BE2C (cell line): ENCODE results near the gene EPB41.

Source experiments
- DNase-seq: peaks from one replicate; pipeline ENCODE4 v3.0.0-alpha.2; 2020
- H3K27me3 ChIP-seq: fragments of 250-450 bp; sonication (Bioruptor Pico); 2 replicates; pipeline ENCODE4 v1.5.1; 2020; ENCODE audit warnings: mild to moderate bottlenecking
- H3K36me3 ChIP-seq: fragments of 250-450 bp; sonication (Bioruptor Pico); 2 replicates; pipeline ENCODE4 v1.5.1; 2020; ENCODE audit warnings: mild to moderate bottlenecking
- H3K4me1 ChIP-seq: fragments of 250-450 bp; sonication (Bioruptor Pico); 2 replicates; pipeline ENCODE4 v1.5.1; 2020
- H3K4me3 ChIP-seq: 2 replicates; pipeline ENCODE4 v1.5.1; 2011; ENCODE audit warnings: low read depth, low read length
- H3K9me3 ChIP-seq: fragments of 250-450 bp; sonication (Bioruptor Pico); 2 replicates; pipeline ENCODE4 v1.5.1; 2020
- CTCF ChIP-seq: IDR thresholded peaks from 2 replicates; pipeline ENCODE4 v1.5.1; 2012; ENCODE audit warnings: mild to moderate bottlenecking, low read depth, low read length

EPB41 gene

DNA sequence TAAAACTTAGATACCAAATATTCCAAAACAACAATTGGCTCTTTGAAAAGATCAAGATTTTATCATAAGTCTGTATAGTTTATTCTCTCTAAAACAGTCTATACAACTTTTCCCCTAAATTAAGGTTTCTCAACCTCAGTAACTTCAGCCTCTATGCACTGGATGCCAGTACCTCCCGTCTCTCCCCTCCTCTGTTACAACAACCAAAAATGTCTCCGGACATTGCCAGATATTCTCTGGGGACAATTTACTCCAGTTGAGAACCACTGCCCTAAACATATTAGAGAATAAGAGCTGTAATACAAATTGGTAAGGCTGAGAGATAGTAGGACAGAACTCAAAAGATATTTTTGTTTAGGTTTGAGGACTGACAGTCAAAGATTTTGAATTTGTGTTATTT lies 137.7 kb downstream of the EPB41 start:
- no peak for TF ChIP-seq CTCF
- no peak for DNase-seq
- Histone ChIP-seq H3K27me3 (no peaks in the 10 kb centered on the region), H3K4me1 (no peaks in the 10 kb centered on the region), H3K9me3 (no peaks in the 10 kb centered on the region), H3K36me3 (no peaks in the 10 kb centered on the region), H3K4me3 (no peak overlapping the region)

GRCh38 chr1:29052941-29053340 lies 138.6 kb downstream of the EPB41 start:
- Histone ChIP-seq H3K36me3 (no peaks in the 10 kb centered on the region), H3K27me3 (no peaks in the 10 kb centered on the region), H3K4me1 (no peaks in the 10 kb centered on the region), H3K9me3 (no peaks in the 10 kb centered on the region), H3K4me3 (no peak overlapping the region)
- no peak for TF ChIP-seq CTCF
- no peak for DNase-seq

- Histone ChIP-seq H3K4me1 (no peaks in the 10 kb centered on the region), H3K4me3 (no peak overlapping the region), H3K9me3 (no peaks in the 10 kb centered on the region), H3K27me3 (no peaks in the 10 kb centered on the region), H3K36me3 (no peaks in the 10 kb centered on the region)
- no peak for TF ChIP-seq CTCF
- DNase-seq, result no peak
Observed at GRCh38 chr1:29055160-29055559, 140.8 kb downstream of the EPB41 start.

GRCh38 chr1:29056256-29056655 lies 141.9 kb downstream of the EPB41 start:
- H3K4me3 ChIP-seq, result no peak overlapping the region
- H3K36me3 ChIP-seq, result no peaks in the 10 kb centered on the region
- no peaks in the 10 kb centered on the region for H3K9me3 ChIP-seq
- DNase-seq, result no peak
- H3K4me1 ChIP-seq, result no peaks in the 10 kb centered on the region
- H3K27me3 ChIP-seq, result no peaks in the 10 kb centered on the region
- no peak for TF ChIP-seq CTCF

- Histone ChIP-seq H3K4me3 (no peak overlapping the region), H3K9me3 (no peaks in the 10 kb centered on the region), H3K36me3 (no peaks in the 10 kb centered on the region), H3K27me3 (no peaks in the 10 kb centered on the region), H3K4me1 (no peaks in the 10 kb centered on the region)
- DNase-seq, result no peak
- no peak for TF ChIP-seq CTCF
Observed at GRCh38 chr1:29057700-29058099, 143.3 kb downstream of the EPB41 start.

GRCh38 chr1:29062157-29062942 lies 148.0 kb downstream of the EPB41 start:
- no peaks in the 10 kb centered on the region for H3K27me3 ChIP-seq
- peaks cover 2% of the 10 kb centered on the region; the same call in 1 of the 2 replicates for H3K36me3 ChIP-seq
- no peak for TF ChIP-seq CTCF
- no peak overlapping the region for H3K4me3 ChIP-seq
- DNase-seq, result no peak
- no peaks in the 10 kb centered on the region for H3K9me3 ChIP-seq
- H3K4me1 ChIP-seq, result no peaks in the 10 kb centered on the region
